Measurements from ENCODE around the gene CLEC2L. TPM values are rescaled to one million over a fixed set of nuclear protein-coding genes. Genes with fewer than 3 reads are reported as not detected.

Gene CLEC2L
- total and polyA plus RNA-seq, 2 of the 13 experiments (the other 11 are each of a cell fraction or from before 2014, with no cell fraction given): 0.20 to 0.25 TPM

DNA sequence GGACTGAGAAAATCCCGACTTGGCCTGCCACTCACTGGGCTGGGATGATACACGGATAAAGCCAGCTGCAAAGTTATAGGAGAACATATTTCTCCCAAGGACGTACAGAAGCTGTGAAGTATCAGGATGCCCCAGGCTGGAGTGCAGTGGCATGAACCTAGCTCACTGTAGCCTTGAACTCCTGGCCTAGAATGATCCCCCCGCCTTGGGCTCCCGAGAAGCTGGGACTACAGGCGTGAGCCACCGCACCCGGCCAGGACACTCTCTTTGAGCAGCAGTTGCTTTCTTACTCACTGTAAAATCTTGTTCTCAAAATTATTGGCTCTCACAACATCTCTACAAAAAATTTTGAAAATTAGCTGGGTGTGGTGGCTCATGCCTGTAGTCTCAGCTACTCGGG, 50.4 kb downstream of the CLEC2L start:
- 95% methylated on average over 9 of the region's 9 CpGs for WGBS (ENCODE audit: low lambda C conversion rate)
- CTCF ChIA-PET (ENCODE audit: low intra/inter-chr PET ratio, low total read pairs): no interaction called here
- in situ Hi-C loops (cut with HindIII; ENCODE audit: extremely low pct_ligation_motif_present, low pct_unique_long_range_greater_than_20kb): no loop called here

DNA sequence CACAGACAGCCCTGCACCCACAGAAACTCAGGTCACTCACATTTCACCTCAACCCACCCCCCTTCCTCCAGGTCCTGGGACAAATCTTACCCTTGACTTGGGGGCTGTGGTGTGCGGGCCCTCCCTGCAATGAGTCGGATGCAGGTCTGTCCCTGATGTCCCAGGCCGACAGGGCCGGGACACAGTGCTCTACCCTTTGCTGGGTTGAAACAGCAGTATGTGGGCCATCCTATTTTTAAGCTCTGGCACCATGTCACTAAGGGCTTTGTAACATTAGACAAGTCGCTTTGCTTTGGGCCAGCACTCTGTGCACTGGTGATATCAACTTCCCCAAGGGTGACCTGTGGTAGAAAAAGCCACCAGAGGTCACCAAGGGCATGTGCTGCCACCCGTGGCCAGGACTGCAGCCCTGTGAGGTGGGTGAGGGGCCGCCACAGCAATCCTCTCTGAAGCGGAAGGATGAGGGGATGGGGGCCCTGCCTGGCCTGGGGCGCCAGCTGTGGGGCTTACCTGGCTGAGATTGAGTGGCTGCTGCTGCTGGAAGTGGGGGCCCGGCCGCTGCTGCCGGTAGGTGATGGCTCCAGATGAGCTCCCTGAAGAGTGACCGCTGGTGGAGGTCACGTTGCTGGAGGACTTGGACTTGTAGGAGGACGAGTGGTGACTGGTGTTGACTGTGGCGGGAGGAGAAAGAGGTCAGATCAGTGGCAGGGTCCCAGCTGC, 51.3 kb downstream of the CLEC2L start:
- Histone ChIP-seq H3K4me2 (ENCODE audit: low read depth, low read length) (no peak overlapping the region), H3K27ac (ENCODE audit: extremely low read length, insufficient read depth, low read length) (no peak overlapping the region), H3K27me3 (ENCODE audit: control insufficient read depth in 1 of 2, insufficient read depth in 2 of 2, low read length in 2 of 2) (no peaks in the 10 kb centered on the region), H3K9me3 (ENCODE audit: low read length) (no peaks in the 10 kb centered on the region), H3K4me1 (ENCODE audit: insufficient read depth, low read length) (no peaks in the 10 kb centered on the region), H3K79me2 (ENCODE audit: insufficient read depth, low read length) (no peaks in the 10 kb centered on the region), H3K4me3 (replicated peaks in 1 of 3; ENCODE audit: insufficient read depth in 1 of 3, low read depth in 2 of 3, low read length in 3 of 3) (no peak overlapping the region), H2AFZ (ENCODE audit: low read length) (no peak overlapping the region), H3K36me3 (replicated peaks in 1 of 2; ENCODE audit: control insufficient read depth in 1 of 2, insufficient read depth in 2 of 2, low read length in 2 of 2) (peaks cover 17 to 45% of the 10 kb centered on the region in 2 experiments; a peak in 4 of 5 replicates), H3K9ac (ENCODE audit: insufficient read depth, low read depth, low read length) (no peak overlapping the region), H4K20me1 (ENCODE audit: insufficient read depth, low read length) (no peaks in the 10 kb centered on the region)
- intact Hi-C loops (cut with micrococcal nuclease; ENCODE audit: unreplicated experiment) (no loop called here), in situ Hi-C loops (cut with HindIII; ENCODE audit: extremely low pct_ligation_motif_present, low pct_unique_long_range_greater_than_20kb) (no loop called here)
- CTCF ChIA-PET (ENCODE audit: low intra/inter-chr PET ratio, low total read pairs): no interaction called here
- no TSS peak for BruUV-seq (replicated peaks)
- POLR2A ChIA-PET: no interaction called here
- DNase-seq (ENCODE audit: low spot score) (no peak), ATAC-seq (no peak; the same call in 2 of the 3 replicates), FAIRE-seq (no peak)
- WGBS (ENCODE audit: low lambda C conversion rate): 93% methylated on average over 14 of the region's 16 CpGs
- TF ChIP-seq RBM22 (optimal IDR thresholded peaks at IDR 0.05; ENCODE audit: low read length): no peak
- TF ChIP-seq, protein P1, sequence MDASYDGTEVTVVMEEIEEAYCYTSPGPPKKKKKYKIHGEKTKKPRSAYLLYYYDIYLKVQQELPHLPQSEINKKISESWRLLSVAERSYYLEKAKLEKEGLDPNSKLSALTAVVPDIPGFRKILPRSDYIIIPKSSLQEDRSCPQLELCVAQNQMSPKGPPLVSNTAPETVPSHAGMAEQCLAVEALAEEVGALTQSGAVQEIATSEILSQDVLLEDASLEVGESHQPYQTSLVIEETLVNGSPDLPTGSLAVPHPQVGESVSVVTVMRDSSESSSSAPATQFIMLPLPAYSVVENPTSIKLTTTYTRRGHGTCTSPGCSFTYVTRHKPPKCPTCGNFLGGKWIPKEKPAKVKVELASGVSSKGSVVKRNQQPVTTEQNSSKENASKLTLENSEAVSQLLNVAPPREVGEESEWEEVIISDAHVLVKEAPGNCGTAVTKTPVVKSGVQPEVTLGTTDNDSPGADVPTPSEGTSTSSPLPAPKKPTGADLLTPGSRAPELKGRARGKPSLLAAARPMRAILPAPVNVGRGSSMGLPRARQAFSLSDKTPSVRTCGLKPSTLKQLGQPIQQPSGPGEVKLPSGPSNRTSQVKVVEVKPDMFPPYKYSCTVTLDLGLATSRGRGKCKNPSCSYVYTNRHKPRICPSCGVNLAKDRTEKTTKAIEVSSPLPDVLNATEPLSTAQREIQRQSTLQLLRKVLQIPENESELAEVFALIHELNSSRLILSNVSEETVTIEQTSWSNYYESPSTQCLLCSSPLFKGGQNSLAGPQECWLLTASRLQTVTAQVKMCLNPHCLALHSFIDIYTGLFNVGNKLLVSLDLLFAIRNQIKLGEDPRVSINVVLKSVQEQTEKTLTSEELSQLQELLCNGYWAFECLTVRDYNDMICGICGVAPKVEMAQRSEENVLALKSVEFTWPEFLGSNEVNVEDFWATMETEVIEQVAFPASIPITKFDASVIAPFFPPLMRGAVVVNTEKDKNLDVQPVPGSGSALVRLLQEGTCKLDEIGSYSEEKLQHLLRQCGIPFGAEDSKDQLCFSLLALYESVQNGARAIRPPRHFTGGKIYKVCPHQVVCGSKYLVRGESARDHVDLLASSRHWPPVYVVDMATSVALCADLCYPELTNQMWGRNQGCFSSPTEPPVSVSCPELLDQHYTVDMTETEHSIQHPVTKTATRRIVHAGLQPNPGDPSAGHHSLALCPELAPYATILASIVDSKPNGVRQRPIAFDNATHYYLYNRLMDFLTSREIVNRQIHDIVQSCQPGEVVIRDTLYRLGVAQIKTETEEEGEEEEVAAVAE (CRISPR knock-in tag; IDR thresholded peaks at IDR 0.05; ENCODE audit: borderline replicate concordance): no peak
- TF ChIP-seq SMARCC2 (IDR thresholded peaks at IDR 0.05): no peak
- no peak for TF ChIP-seq ZNF101 (CRISPR knock-in tag; IDR thresholded peaks at IDR 0.05; ENCODE audit: borderline replicate concordance, low read depth)
- TF ChIP-seq CEBPB (IDR thresholded peaks at IDR 0.05; ENCODE audit: borderline replicate concordance, low read depth, low read length): no peak
- TF ChIP-seq, protein P2, sequence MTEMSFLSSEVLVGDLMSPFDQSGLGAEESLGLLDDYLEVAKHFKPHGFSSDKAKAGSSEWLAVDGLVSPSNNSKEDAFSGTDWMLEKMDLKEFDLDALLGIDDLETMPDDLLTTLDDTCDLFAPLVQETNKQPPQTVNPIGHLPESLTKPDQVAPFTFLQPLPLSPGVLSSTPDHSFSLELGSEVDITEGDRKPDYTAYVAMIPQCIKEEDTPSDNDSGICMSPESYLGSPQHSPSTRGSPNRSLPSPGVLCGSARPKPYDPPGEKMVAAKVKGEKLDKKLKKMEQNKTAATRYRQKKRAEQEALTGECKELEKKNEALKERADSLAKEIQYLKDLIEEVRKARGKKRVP (CRISPR knock-in tag; IDR thresholded peaks at IDR 0.05): no peak
- TF ChIP-seq ZNF577 (CRISPR knock-in tag; IDR thresholded peaks at IDR 0.05; ENCODE audit: borderline replicate concordance, low read depth): no peak

More for the DNA sequence above, 50.4 kb downstream of the CLEC2L start:
- H3K9me3 ChIP-seq (ENCODE audit: low read length): no peaks in the 10 kb centered on the region
- H4K20me1 ChIP-seq (ENCODE audit: insufficient read depth, low read length): peaks cover 3% of the 10 kb centered on the region; the same call in 1 of the 2 replicates
- no peak overlapping the region for H3K4me2 ChIP-seq (ENCODE audit: low read depth, low read length)
- H3K4me3 ChIP-seq (replicated peaks in 1 of 3; ENCODE audit: insufficient read depth in 1 of 3, low read depth in 2 of 3, low read length in 3 of 3): no peak overlapping the region
- no peak overlapping the region for H3K27ac ChIP-seq (ENCODE audit: extremely low read length, insufficient read depth, low read length)
- H3K27me3 ChIP-seq (ENCODE audit: control insufficient read depth in 1 of 2, insufficient read depth in 2 of 2, low read length in 2 of 2): no peaks in the 10 kb centered on the region
- intact Hi-C loops (cut with micrococcal nuclease; ENCODE audit: unreplicated experiment): no loop called here
- no peak for DNase-seq (ENCODE audit: low spot score)
- H2AFZ ChIP-seq (ENCODE audit: low read length): no peak overlapping the region
- H3K9ac ChIP-seq (ENCODE audit: insufficient read depth, low read depth, low read length): no peak overlapping the region
- no peaks in the 10 kb centered on the region for H3K79me2 ChIP-seq (ENCODE audit: insufficient read depth, low read length)
- no peak for ATAC-seq
- FAIRE-seq: no peak
- peaks cover 13 to 43% of the 10 kb centered on the region in 2 experiments; a peak in 4 of 5 replicates for H3K36me3 ChIP-seq (replicated peaks in 1 of 2; ENCODE audit: control insufficient read depth in 1 of 2, insufficient read depth in 2 of 2, low read length in 2 of 2)
- no TSS peak for BruUV-seq (replicated peaks)
- POLR2A ChIA-PET: no interaction called here
- TF ChIP-seq KLF16 (CRISPR knock-in tag; IDR thresholded peaks at IDR 0.05) (no peak), AKAP8 (CRISPR knock-in tag; IDR thresholded peaks at IDR 0.05) (no peak), XBP1 (CRISPR knock-in tag; IDR thresholded peaks at IDR 0.05) (no peak)
- H3K4me1 ChIP-seq (ENCODE audit: insufficient read depth, low read length): no peaks in the 10 kb centered on the region

All from HepG2 (cell line).